K562 (cell line): Measurements from ENCODE around the gene TSSK2. TPM values are rescaled to one million over a fixed set of nuclear protein-coding genes. Genes with fewer than 3 reads are reported as not detected.

Source experiments
- ATAC-seq: fragments of 200-7000 bp; cut with Tn5 transposase; 3 replicates; pipeline ENCODE4 v1.9.1; 2020; ENCODE audit warnings: moderate library complexity
- BruUV-seq: library from RNA; stranded (reverse); fragments of 400-500 nt; replicated peaks from 2 replicates; lab custom pipeline; 2021; lab: Mats Ljungman, UMichigan
- CTCF ChIA-PET: fragments of 300-600 bp; formaldehyde crosslinking; extraction: SDS; loops from one replicate; lab custom pipeline; 2021; ENCODE audit warnings: low intra/inter-chr PET ratio; lab: Yijun Ruan, JAX
- POLR2A ChIA-PET: fragments of 300-600, 350-650 bp; sonication (Branson Sonifier 250); formaldehyde crosslinking; extraction: SDS; loops from one replicate; lab custom pipeline; 2021; ENCODE audit warnings: antibody characterized with exemption, inconsistent platforms; lab: Yijun Ruan, JAX
- DNase-seq, 4 experiments: peaks; one replicate each; pipeline versions ENCODE4 v3.0.0 to v3.0.0-alpha.2; 2011 to 2018; ENCODE audit warnings: low spot score in 3 of 4, mixed read lengths in 3 of 4; ENCODE audit errors: extremely low read depth in 1 of 4
- FAIRE-seq: peaks from 2 replicates; lab custom pipeline; 2011; peaks lifted over from hg19 to GRCh38; lab: Jason Lieb, UNC
- H2AFZ ChIP-seq: 2 replicates; pipeline ENCODE4 v1.6.0; 2011; ENCODE audit warnings: low read depth, low read length, control low read depth, inconsistent platforms
- H3K27ac ChIP-seq: fragments of 200-600 bp; 3 replicates; pipeline ENCODE4 v1.8.0; 2011; ENCODE audit warnings: low read depth, mild to moderate bottlenecking, control low read depth, inconsistent platforms, low read length, moderate library complexity, mixed read lengths; ENCODE audit errors: extremely low read depth
- H3K27me3 ChIP-seq, 2 experiments: fragments of 300-600 bp in 1 of 2; 2 replicates in 1 of 2; 3 replicates in 1 of 2; pipeline versions ENCODE4 v1.6.0 to v1.8.0; 2011; ENCODE audit warnings: inconsistent platforms in 2 of 2, low read length in 2 of 2, mild to moderate bottlenecking in 1 of 2, mixed read lengths in 1 of 2, moderate library complexity in 1 of 2; ENCODE audit not compliant: control insufficient read depth in 2 of 2, insufficient read depth in 2 of 2
- H3K36me3 ChIP-seq: fragments of 300-600 bp; 3 replicates; pipeline ENCODE4 v1.8.0; 2011; ENCODE audit warnings: mild to moderate bottlenecking, low read length, inconsistent platforms; ENCODE audit not compliant: control insufficient read depth, insufficient read depth
- H3K4me1 ChIP-seq, 2 experiments: fragments of 200-600 bp in 1 of 2; replicated peaks in 1 of 2; 2 replicates in 1 of 2; 3 replicates in 1 of 2; pipeline versions ENCODE4 v1.5.1 to v1.8.0; 2011; ENCODE audit warnings: inconsistent platforms in 2 of 2, low read length in 2 of 2, mild to moderate bottlenecking in 1 of 2, mixed read lengths in 1 of 2, moderate library complexity in 1 of 2; ENCODE audit not compliant: control insufficient read depth in 2 of 2, insufficient read depth in 2 of 2
- H3K4me2 ChIP-seq: 2 replicates; pipeline ENCODE4 v1.6.1; 2011; ENCODE audit warnings: low read length, control low read depth, inconsistent platforms, mixed read lengths; ENCODE audit not compliant: insufficient read depth
- H3K4me3 ChIP-seq: fragments of 200-600 bp; sonication (generic), shearing (Covaris generic); 2 replicates; pipeline ENCODE4 v1.5.1; 2016; ENCODE audit warnings: control low read depth, inconsistent platforms
- H3K79me2 ChIP-seq: fragments of 200-600 bp; 3 replicates; pipeline ENCODE4 v1.8.0; 2011; ENCODE audit warnings: low read length, inconsistent platforms; ENCODE audit not compliant: control insufficient read depth, insufficient read depth
- H3K9ac ChIP-seq, 2 experiments: 2 replicates each; pipeline versions ENCODE4 v1.6.0 to v1.6.1; 2011; ENCODE audit warnings: low read depth in 2 of 2, low read length in 2 of 2, control low read depth in 1 of 2, inconsistent platforms in 1 of 2, mild to moderate bottlenecking in 1 of 2, mixed read lengths in 1 of 2; ENCODE audit not compliant: insufficient read depth in 1 of 2
- H3K9me1 ChIP-seq: one replicate; pipeline ENCODE4 v1.6.0; 2011; ENCODE audit warnings: inconsistent platforms, mild to moderate bottlenecking, low read length, moderate library complexity; ENCODE audit not compliant: control insufficient read depth, insufficient read depth
- H3K9me3 ChIP-seq: replicated peaks from 2 replicates; pipeline ENCODE4 v1.5.1; 2011; ENCODE audit warnings: low read depth, low read length, inconsistent platforms; ENCODE audit not compliant: control insufficient read depth, insufficient read depth
- H4K20me1 ChIP-seq: replicated peaks from 2 replicates; pipeline ENCODE4 v1.6.1; 2011; ENCODE audit warnings: low read length, inconsistent platforms, mixed read lengths; ENCODE audit not compliant: control insufficient read depth, insufficient read depth
- CTCF ChIP-seq, 3 experiments: IDR thresholded peaks in 2 of 3; conservative IDR thresholded peaks in 1 of 3; 2 replicates each; pipeline ENCODE4 v1.5.1; 2011 to 2012; ENCODE audit warnings: low read length in 3 of 3, mild to moderate bottlenecking in 3 of 3, control low read depth in 2 of 3, improper control_type of control experiment in 1 of 3, inconsistent platforms in 1 of 3, low read depth in 1 of 3, mixed read lengths in 1 of 3, moderate library complexity in 1 of 3; ENCODE audit not compliant: insufficient read depth in 2 of 3
- MGA ChIP-seq: fragments of 450-650 bp; IDR thresholded peaks from 2 replicates; pipeline ENCODE4 v1.6.1; 2016; ENCODE audit warnings: mild to moderate bottlenecking, moderate library complexity
- PHF8 ChIP-seq: fragments of 200-600 bp; sonication (generic); IDR thresholded peaks from 2 replicates; pipeline ENCODE4 v1.6.1; 2012; ENCODE audit warnings: mixed run types, mild to moderate bottlenecking, inconsistent platforms, low read length, moderate library complexity, borderline replicate concordance
- RAD21 ChIP-seq, 2 experiments: fragments of 250-450 bp in 1 of 2; fragments of 450-650 bp in 1 of 2; sonication (Bioruptor Pico) in 1 of 2; formaldehyde crosslinking in 1 of 2; IDR thresholded peaks in 1 of 2; conservative IDR thresholded peaks in 1 of 2; 2 replicates each; pipeline versions ENCODE4 v1.4.0 to v1.8.0; 2020 to 2022; ENCODE audit warnings: mild to moderate bottlenecking in 2 of 2, moderate library complexity in 1 of 2
- ZFP36 ChIP-seq: fragments of 150-350 bp; IDR thresholded peaks from 2 replicates; pipeline ENCODE4 v1.6.1; 2018; ENCODE audit warnings: low read length, low read depth; ENCODE audit not compliant: partially characterized antibody
- ZNF589 ChIP-seq: fragments of 200-800 bp; sonication (Bioruptor generic); IDR thresholded peaks from 2 replicates; pipeline ENCODE4 v1.6.1; 2016; ENCODE audit warnings: low read depth, missing genetic modification characterization, missing compliant biosample characterization
- ZSCAN32 ChIP-seq: fragments of 450-650 bp; formaldehyde crosslinking; IDR thresholded peaks from 2 replicates; pipeline ENCODE4 v1.4.0; 2020; ENCODE audit warnings: mild to moderate bottlenecking, moderate library complexity
- WGBS: fragments of 100-300 bp; shearing (Covaris generic); methylation state at CpG from one replicate; pipeline ENCODE4 v1.1.6; 2016; ENCODE audit warnings: low coverage, mixed read lengths; ENCODE audit not compliant: insufficient coverage; ENCODE audit errors: missing lambda C conversion rate; 5-methylcytosine and 5-hydroxymethylcytosine counted together
- in situ Hi-C: fragments of 300-500 bp; cut with MboI; formaldehyde crosslinking; loops from 4 replicates; pipeline ENCODE4 v1.15.0; 2018; ENCODE audit warnings: inconsistent platforms, mixed read lengths
- intact Hi-C: fragments of 100-400 bp; cut with micrococcal nuclease; formaldehyde crosslinking; loops from 2 replicates; pipeline ENCODE4 v1.14.2; 2022
- polyA plus RNA-seq, 8 experiments: library from polyadenylated mRNA; depleted of rRNA in 4 of 8; stranded (reverse) in 5 of 8; unstranded in 3 of 8; fragments of >200 nt; fragmentation: Nextera tagmentation in 2 of 8; fragmentation: Illumina TruSeq in 1 of 8; extraction: Ambion mirVana in 2 of 8; extraction: Trizol in 1 of 8; gene quantifications; 2 replicates each; pipeline versions ENCODE4 v1.2.1 to v1.2.3, GENCODE V29; 2011 to 2014; ENCODE audit warnings: inconsistent platforms in 1 of 8, missing spikeins in 1 of 8
- total RNA-seq, 7 experiments: library from RNA; depleted of rRNA in 6 of 7; stranded (reverse); fragments of >200 nt in 6 of 7; fragmentation: Illumina TruSeq in 2 of 7; extraction: Trizol in 2 of 7; gene quantifications; 2 replicates each; pipeline versions ENCODE4 v1.2.1 to v1.2.3, GENCODE V29; 2011 to 2021; ENCODE audit warnings: low replicate concordance in 1 of 7

TSSK2 gene
- total and polyA plus RNA-seq, 9 of the 15 experiments (the other 6 are each of a cell fraction or from before 2014, with no cell fraction given) = 0.04 TPM; not detected in 8

DNA sequence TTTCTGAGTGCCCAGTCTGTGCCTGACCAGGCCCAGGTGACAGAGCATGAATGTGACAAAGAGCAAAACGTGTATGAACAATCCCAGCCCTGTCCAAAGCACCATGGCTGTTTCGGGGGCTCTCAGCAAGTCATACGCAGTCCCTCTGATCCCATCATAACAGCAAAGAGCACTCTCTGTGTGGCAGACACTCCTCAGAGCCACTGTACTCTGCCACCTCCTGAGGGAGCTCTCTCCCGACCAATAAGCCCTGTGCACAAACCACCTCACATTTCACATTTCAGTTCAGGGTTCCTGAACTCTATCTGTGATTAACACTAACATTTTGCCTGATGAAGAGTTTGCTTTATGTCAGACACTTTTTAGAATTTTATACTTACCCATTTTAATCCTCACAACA is 15.5 kb upstream of the TSSK2 start:
- intact Hi-C loops = loop anchor here (10.0 kb wide), 1 partner anchor 179 kb away; the partner anchor contains the start of gene CLTCL1
- no peaks in the 10 kb centered on the region for H3K27me3 ChIP-seq
- no peaks in the 10 kb centered on the region for H3K9me3 ChIP-seq
- TF ChIP-seq ZSCAN32 (no peak), RAD21 (CRISPR knock-in tag; conservative IDR thresholded peaks at IDR 0.05 in 1 of 2, IDR thresholded peaks at IDR 0.05 in 1 of 2) (peak in 1 of 2 experiments; percentile 67; a peak in 2 of 4 replicates), ZFP36 (peak; percentile 4), CTCF (IDR thresholded peaks at IDR 0.05 in 2 of 3, conservative IDR thresholded peaks at IDR 0.05 in 1 of 3; ENCODE audit: insufficient read depth in 2 of 3, low read depth in 1 of 3, low read length in 3 of 3) (peak; percentile 56 to 75 (median 58)), ZNF589 (CRISPR knock-in tag) (no peak), MGA (no peak), PHF8 (0 out of 2 replicates have a peak, but pooled peaks have one; percentile 11)
- no TSS peak for BruUV-seq
- WGBS = 48% methylated on average over 4 of the region's 4 CpGs
- peaks cover 43% of the 10 kb centered on the region for H3K9me1 ChIP-seq
- no peak overlapping the region for H3K27ac ChIP-seq
- CTCF ChIA-PET = interaction anchor here (1.2 kb wide), 1 partner anchor 515 kb away, joined by 3 read pairs; no protein-coding TSS in a partner anchor
- FAIRE-seq (no peak), DNase-seq (peak in 1 of 4 experiments; percentile 59), ATAC-seq (peak; percentile 68)
- peaks cover 36 to 41% of the 10 kb centered on the region in 2 experiments for H3K4me1 ChIP-seq
- H3K4me2 ChIP-seq = no peak overlapping the region
- no peak overlapping the region for H3K4me3 ChIP-seq
- POLR2A ChIA-PET = interaction anchor here (0.5 to 9.0 kb wide), 28 partner anchors 8 to 735 kb away, joined by 3 to 67 read pairs (median 4); partner anchors contain the start of genes ESS2 and TSSK2
- H3K79me2 ChIP-seq = peaks cover 97% of the 10 kb centered on the region
- H2AFZ ChIP-seq = no peak overlapping the region
- H4K20me1 ChIP-seq = peaks cover 65% of the 10 kb centered on the region
- peak overlapping the region in 1 of 2 experiments; percentile 81; a peak in 1 of 4 replicates for H3K9ac ChIP-seq
- peaks cover 63% of the 10 kb centered on the region for H3K36me3 ChIP-seq
- in situ Hi-C loops = no loop called here
